Dedifferentiated amniotic fluid mesenchymal stem cell (primary cell): Measurements from ENCODE around the gene TNS3.

Experiments
- DNase-seq: peaks from one replicate; pipeline ENCODE4 v3.0.0-alpha.2; 2016; ENCODE audit errors: extremely low spot score

Gene TNS3

GRCh38 chr7:47485640-47486435, 96.1 kb downstream of the TNS3 start:
- no peak for DNase-seq

- DNase-seq, result no peak
Observed at GRCh38 chr7:47484923-47485639, 96.8 kb downstream of the TNS3 start.

GRCh38 chr7:47484457-47484856, 97.5 kb downstream of the TNS3 start:
- no peak for DNase-seq

- DNase-seq, result no peak
Observed at GRCh38 chr7:47483604-47484273, 98.2 kb downstream of the TNS3 start.

- DNase-seq, result peak; percentile 88
Observed at GRCh38 chr7:47482013-47482875, 99.7 kb downstream of the TNS3 start.

GRCh38 chr7:47481541-47482012, 100.3 kb downstream of the TNS3 start:
- no peak for DNase-seq

GRCh38 chr7:47480576-47481538, 101.1 kb downstream of the TNS3 start:
- DNase-seq, result no peak

GRCh38 chr7:47479821-47480575, 101.9 kb downstream of the TNS3 start:
- no peak for DNase-seq

GRCh38 chr7:47478926-47479711, 102.8 kb downstream of the TNS3 start:
- no peak for DNase-seq

- DNase-seq, result no peak
Observed at GRCh38 chr7:47478017-47478344, 103.9 kb downstream of the TNS3 start.

GRCh38 chr7:47477191-47478016, 104.5 kb downstream of the TNS3 start:
- DNase-seq, result no peak

- no peak for DNase-seq
Observed at GRCh38 chr7:47475880-47476227, 106.1 kb downstream of the TNS3 start.

GRCh38 chr7:47474937-47475879, 106.7 kb downstream of the TNS3 start:
- peak; percentile 86 for DNase-seq

- no peak for DNase-seq
Observed at GRCh38 chr7:47474211-47474936, 107.5 kb downstream of the TNS3 start.

GRCh38 chr7:47473499-47474210, 108.3 kb downstream of the TNS3 start:
- DNase-seq, result no peak
